Ramos (cell line): ENCODE data around the gene DNAH10.

Experiments
- in situ Hi-C: fragments of 300-500 bp; cut with MboI; formaldehyde crosslinking; loops from one replicate; pipeline ENCODE4 v1.14.3; 2022; ENCODE audit warnings: low sequenced_read_pairs; ENCODE audit not compliant: unreplicated experiment

DNAH10 gene

GRCh38 chr12:123761841-123762714, at the start of gene DNAH10:
Gene DNAH10, plus strand, starts transcription at chr12:123762301. Its CDS starts 36 bp downstream, at chr12:123762337.
- in situ Hi-C loops: no loop called here

GRCh38 chr12:123712780-123713319, 49.3 kb upstream of the DNAH10 start:
- in situ Hi-C loops: no loop called here

- in situ Hi-C loops: no loop called here
Measured at GRCh38 chr12:123713398-123713797, 48.7 kb upstream of the DNAH10 start.

GRCh38 chr12:123713823-123714585, 48.1 kb upstream of the DNAH10 start:
- in situ Hi-C loops: no loop called here

GRCh38 chr12:123715195-123715594, 46.9 kb upstream of the DNAH10 start:
- in situ Hi-C loops: no loop called here

- in situ Hi-C loops: no loop called here
Measured at GRCh38 chr12:123717350-123717749, 44.8 kb upstream of the DNAH10 start.

- in situ Hi-C loops: no loop called here
Measured at GRCh38 chr12:123720141-123720814, 41.8 kb upstream of the DNAH10 start.

- in situ Hi-C loops: no loop called here
Measured at GRCh38 chr12:123721245-123721644, 40.9 kb upstream of the DNAH10 start.

GRCh38 chr12:123723011-123723410, 39.1 kb upstream of the DNAH10 start:
- in situ Hi-C loops: no loop called here

GRCh38 chr12:123723765-123724164, 38.3 kb upstream of the DNAH10 start:
- in situ Hi-C loops: no loop called here

- in situ Hi-C loops: no loop called here
Measured at GRCh38 chr12:123726244-123726643, 35.9 kb upstream of the DNAH10 start.

- in situ Hi-C loops: no loop called here
Measured at GRCh38 chr12:123726962-123727361, 35.1 kb upstream of the DNAH10 start.

GRCh38 chr12:123727878-123728277, 34.2 kb upstream of the DNAH10 start:
- in situ Hi-C loops: no loop called here

- in situ Hi-C loops: no loop called here
Measured at GRCh38 chr12:123731596-123731995, 30.5 kb upstream of the DNAH10 start.

GRCh38 chr12:123732251-123732650, 29.9 kb upstream of the DNAH10 start:
- in situ Hi-C loops: no loop called here

GRCh38 chr12:123733229-123733628, 28.9 kb upstream of the DNAH10 start:
- in situ Hi-C loops: no loop called here

- in situ Hi-C loops: no loop called here
Measured at GRCh38 chr12:123734268-123734667, 27.8 kb upstream of the DNAH10 start.

GRCh38 chr12:123741937-123742572, 20.0 kb upstream of the DNAH10 start:
- in situ Hi-C loops: no loop called here

- in situ Hi-C loops: no loop called here
Measured at GRCh38 chr12:123743002-123743401, 19.1 kb upstream of the DNAH10 start.

- in situ Hi-C loops: no loop called here
Measured at GRCh38 chr12:123744836-123745235, 17.3 kb upstream of the DNAH10 start.
